Measurements from ENCODE around the gene SRF. TPM values are rescaled to one million over a fixed set of nuclear protein-coding genes. Genes with fewer than 3 reads are reported as not detected.

The SRF gene
- total and polyA plus RNA-seq, 2 donors (not counting 1 experiment from before 2014, with no cell fraction given), result 21.7 to 22.7 TPM

DNA sequence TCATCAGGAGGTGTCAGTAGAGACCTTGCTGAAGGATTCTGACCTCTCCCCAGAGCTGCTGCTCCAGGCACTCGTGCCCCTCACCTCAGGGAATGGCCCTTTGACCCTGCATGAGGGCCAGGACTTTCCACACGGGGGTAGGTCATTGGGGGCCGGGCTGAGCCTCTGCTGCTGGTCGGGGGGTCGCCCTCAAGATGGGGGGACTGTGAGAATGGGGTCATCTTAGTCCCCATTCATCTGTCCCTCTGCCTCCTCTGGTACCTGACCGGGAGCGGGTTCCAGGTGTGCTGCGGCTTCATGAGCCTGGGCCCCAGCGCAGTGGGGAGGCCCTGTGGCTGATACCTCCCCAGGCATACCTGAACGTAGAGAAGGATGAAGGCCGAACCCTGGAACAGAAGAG is 42.4 kb downstream of the SRF start:
- Histone ChIP-seq H3K27ac (ENCODE audit: low read length in 2 of 2) (no peak overlapping the region), H3K9me3 (ENCODE audit: control extremely low read depth in 1 of 3, control insufficient read depth in 2 of 3, insufficient read depth in 1 of 3, low read length in 2 of 3) (no peaks in the 10 kb centered on the region), H3K27me3 (replicated peaks in 1 of 4; ENCODE audit: control extremely low read depth in 1 of 4, control insufficient read depth in 3 of 4, insufficient read depth in 4 of 4, low read length in 3 of 4) (no peaks in the 10 kb centered on the region), H3K36me3 (replicated peaks in 1 of 2; ENCODE audit: control extremely low read depth in 1 of 2, control insufficient read depth in 1 of 2, extremely low read depth in 1 of 2, insufficient read depth in 2 of 2, low read length in 1 of 2) (peaks cover 1 to 43% of the 10 kb centered on the region in 2 experiments), H2AFZ (ENCODE audit: insufficient read depth, low read depth, low read length, poor library complexity, severe bottlenecking) (no peak overlapping the region), H3K4me1 (ENCODE audit: control insufficient read depth in 2 of 2, insufficient read depth in 2 of 2, low read length in 2 of 2) (no peaks in the 10 kb centered on the region), H3K79me2 (ENCODE audit: control insufficient read depth, insufficient read depth, low read length) (no peaks in the 10 kb centered on the region), H3K4me2 (replicated peaks; ENCODE audit: low read depth, low read length, poor library complexity, severe bottlenecking) (no peak overlapping the region), H4K20me1 (ENCODE audit: control insufficient read depth, insufficient read depth, low read length, poor library complexity, severe bottlenecking) (no peaks in the 10 kb centered on the region), H3K9ac (ENCODE audit: low read length) (no peak overlapping the region), H3K4me3 (ENCODE audit: control extremely low read depth in 1 of 5, extremely low read depth in 1 of 5, insufficient read depth in 1 of 5, low read depth in 2 of 5, low read length in 4 of 5) (no peak overlapping the region)
- WGBS (ENCODE audit: insufficient coverage), result 95% methylated on average over 7 of the region's 11 CpGs
- CTCF ChIA-PET, result interaction anchor here (0.9 kb wide), 1 partner anchor 70 kb away, joined by 4 read pairs; no protein-coding TSS in a partner anchor
- TF ChIP-seq EZH2 (IDR thresholded peaks at IDR 0.05; ENCODE audit: borderline replicate concordance, insufficient read depth, low read depth, low read length, poor library complexity, severe bottlenecking), result no peak
- TF ChIP-seq, protein P1, sequence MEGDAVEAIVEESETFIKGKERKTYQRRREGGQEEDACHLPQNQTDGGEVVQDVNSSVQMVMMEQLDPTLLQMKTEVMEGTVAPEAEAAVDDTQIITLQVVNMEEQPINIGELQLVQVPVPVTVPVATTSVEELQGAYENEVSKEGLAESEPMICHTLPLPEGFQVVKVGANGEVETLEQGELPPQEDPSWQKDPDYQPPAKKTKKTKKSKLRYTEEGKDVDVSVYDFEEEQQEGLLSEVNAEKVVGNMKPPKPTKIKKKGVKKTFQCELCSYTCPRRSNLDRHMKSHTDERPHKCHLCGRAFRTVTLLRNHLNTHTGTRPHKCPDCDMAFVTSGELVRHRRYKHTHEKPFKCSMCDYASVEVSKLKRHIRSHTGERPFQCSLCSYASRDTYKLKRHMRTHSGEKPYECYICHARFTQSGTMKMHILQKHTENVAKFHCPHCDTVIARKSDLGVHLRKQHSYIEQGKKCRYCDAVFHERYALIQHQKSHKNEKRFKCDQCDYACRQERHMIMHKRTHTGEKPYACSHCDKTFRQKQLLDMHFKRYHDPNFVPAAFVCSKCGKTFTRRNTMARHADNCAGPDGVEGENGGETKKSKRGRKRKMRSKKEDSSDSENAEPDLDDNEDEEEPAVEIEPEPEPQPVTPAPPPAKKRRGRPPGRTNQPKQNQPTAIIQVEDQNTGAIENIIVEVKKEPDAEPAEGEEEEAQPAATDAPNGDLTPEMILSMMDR (IDR thresholded peaks at IDR 0.05), result no peak
- Mint-ChIP-seq H3K27me3 (no peaks in the 10 kb centered on the region), H3K9me3 (ENCODE audit: insufficient read depth) (no peaks in the 10 kb centered on the region), H3K4me3 (no peak overlapping the region), H3K4me1 (no peaks in the 10 kb centered on the region), H3K27ac (no peak overlapping the region)
- DNase-seq (no peak), ATAC-seq (ENCODE audit: low read depth) (no peak)
- POLR2A ChIA-PET, result interaction anchor here (0.6 kb wide), 1 partner anchor 150 kb away, joined by 3 read pairs; no protein-coding TSS in a partner anchor
- intact Hi-C loops (cut with micrococcal nuclease), result no loop called here

DNA sequence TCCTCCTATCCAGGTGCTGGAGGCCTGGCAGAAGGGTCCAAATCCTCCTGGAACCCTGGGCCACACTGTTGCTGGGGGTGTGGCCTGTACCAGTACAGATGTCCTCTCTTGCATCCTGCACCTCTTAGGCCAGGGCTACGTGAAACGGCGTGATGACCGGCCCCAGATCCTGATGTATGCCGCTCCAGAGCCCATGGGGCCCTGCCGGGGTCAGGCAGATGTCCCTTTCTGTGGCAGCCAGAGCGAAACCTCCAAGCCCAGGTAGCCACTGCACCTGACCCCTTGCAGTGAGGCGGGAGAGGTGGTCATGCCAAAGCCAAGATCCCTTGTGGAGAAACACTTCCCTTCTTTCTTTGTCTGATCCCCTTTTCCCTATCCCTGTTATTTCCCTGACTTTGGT is 44.0 kb downstream of the SRF start:
- no peaks in the 10 kb centered on the region for H3K9me3 ChIP-seq (ENCODE audit: control extremely low read depth in 1 of 3, control insufficient read depth in 2 of 3, insufficient read depth in 1 of 3, low read length in 2 of 3)
- H4K20me1 ChIP-seq (ENCODE audit: control insufficient read depth, insufficient read depth, low read length, poor library complexity, severe bottlenecking), result no peaks in the 10 kb centered on the region
- CTCF ChIA-PET, result interaction anchor here (3.1 kb wide), 1 partner anchor 14 kb away, joined by 15 read pairs; the partner anchor contains the start of gene DNPH1
- H3K9ac ChIP-seq (ENCODE audit: low read length), result no peak overlapping the region
- no peak overlapping the region for H2AFZ ChIP-seq (ENCODE audit: insufficient read depth, low read depth, low read length, poor library complexity, severe bottlenecking)
- no peak overlapping the region for H3K27ac ChIP-seq (ENCODE audit: low read length in 2 of 2)
- WGBS (ENCODE audit: insufficient coverage), result 98% methylated on average over 8 of the region's 8 CpGs
- POLR2A ChIA-PET, result no interaction called here
- Mint-ChIP-seq H3K4me1 (no peaks in the 10 kb centered on the region), H3K27me3 (no peaks in the 10 kb centered on the region), H3K9me3 (ENCODE audit: insufficient read depth) (no peaks in the 10 kb centered on the region), H3K4me3 (no peak overlapping the region), H3K27ac (peak overlapping the region; percentile 5)
- peaks cover 1 to 43% of the 10 kb centered on the region in 2 experiments for H3K36me3 ChIP-seq (replicated peaks in 1 of 2; ENCODE audit: control extremely low read depth in 1 of 2, control insufficient read depth in 1 of 2, extremely low read depth in 1 of 2, insufficient read depth in 2 of 2, low read length in 1 of 2)
- ATAC-seq (ENCODE audit: low read depth) (no peak), DNase-seq (no peak)
- TF ChIP-seq, protein P1 (IDR thresholded peaks at IDR 0.05), result no peak
- TF ChIP-seq EZH2 (IDR thresholded peaks at IDR 0.05; ENCODE audit: borderline replicate concordance, insufficient read depth, low read depth, low read length, poor library complexity, severe bottlenecking), result no peak
- H3K4me1 ChIP-seq (ENCODE audit: control insufficient read depth in 2 of 2, insufficient read depth in 2 of 2, low read length in 2 of 2), result no peaks in the 10 kb centered on the region
- intact Hi-C loops (cut with micrococcal nuclease), result no loop called here
- peaks cover 13% of the 10 kb centered on the region for H3K79me2 ChIP-seq (ENCODE audit: control insufficient read depth, insufficient read depth, low read length)
- no peak overlapping the region for H3K4me2 ChIP-seq (replicated peaks; ENCODE audit: low read depth, low read length, poor library complexity, severe bottlenecking)
- H3K4me3 ChIP-seq (ENCODE audit: control extremely low read depth in 1 of 5, extremely low read depth in 1 of 5, insufficient read depth in 1 of 5, low read depth in 2 of 5, low read length in 4 of 5), result no peak overlapping the region
- H3K27me3 ChIP-seq (replicated peaks in 1 of 4; ENCODE audit: control extremely low read depth in 1 of 4, control insufficient read depth in 3 of 4, insufficient read depth in 4 of 4, low read length in 3 of 4), result no peaks in the 10 kb centered on the region

Data from B cell (primary cell).